Cardiac muscle cell (in vitro differentiated cells and primary cell): Measurements from ENCODE around the gene SLC16A12. TPM values are rescaled to one million over a fixed set of nuclear protein-coding genes. Genes with fewer than 3 reads are reported as not detected.
A peak's percentile ranks its signal among the peaks of the same experiment; 100 is the strongest.
"Not testable (repeated sequence)": the region's sequence is repeated elsewhere in the genome, so short reads cannot be mapped to it uniquely, and the experiment has no call there.

ENCODE experiments used
- DNase-seq, 2 donors: peaks; one replicate each; pipeline versions ENCODE4 v3.0.0 to v3.0.0-alpha.2; 2010 to 2017; ENCODE audit warnings: low read depth in 1 of 2, low spot score in 1 of 2
- H3K27ac ChIP-seq: fragments of 200-600 bp; sonication (generic); 2 replicates; pipeline ENCODE4 v1.5.1; 2016
- H3K27me3 ChIP-seq: fragments of 200-600 bp; sonication (generic); 2 replicates; pipeline ENCODE4 v1.6.0; 2016; ENCODE audit warnings: control low read depth
- H3K36me3 ChIP-seq: fragments of 200-600 bp; sonication (generic); 2 replicates; pipeline ENCODE4 v1.5.1; 2016; ENCODE audit warnings: control low read depth
- H3K4me1 ChIP-seq: fragments of 200-600 bp; sonication (generic); 2 replicates; pipeline ENCODE4 v1.8.1; 2017; ENCODE audit warnings: low read depth, mild to moderate bottlenecking, mixed run types
- H3K4me3 ChIP-seq: fragments of 200-600 bp; sonication (generic); 2 replicates; pipeline ENCODE4 v1.5.1; 2016; ENCODE audit warnings: mild to moderate bottlenecking
- H3K9me3 ChIP-seq: fragments of 200-600 bp; sonication (generic); 2 replicates; pipeline ENCODE4 v1.5.1; 2017; ENCODE audit warnings: low read depth, mild to moderate bottlenecking, control low read depth
- polyA plus RNA-seq: library from polyadenylated mRNA; unstranded; fragments of >200 nt; fragmentation: Nextera tagmentation; extraction: Ambion mirVana; gene quantifications from 2 replicates; pipeline ENCODE4 v1.2.1, GENCODE V29; 2016
- total RNA-seq: library from RNA; depleted of rRNA; stranded (reverse); fragments of >200 nt; gene quantifications from 2 replicates; pipeline ENCODE4 v1.2.3, GENCODE V29; 2016
- TF ChIP-seq, protein P1 (sequence below): IDR thresholded peaks from 2 replicates; pipeline ENCODE4 v1.5.1; 2012; ENCODE audit warnings: low read depth, mild to moderate bottlenecking, low read length

Gene SLC16A12
- total and polyA plus RNA-seq, 2 experiments from 2014 or later = 7.6 to 8.1 TPM

GRCh38 chr10:89458784-89459183, 76.6 kb downstream of the SLC16A12 start:
- DNase-seq = peak in 1 of 2 donors; percentile 52
- no peaks in the 10 kb centered on the region for H3K36me3 ChIP-seq
- no peaks in the 10 kb centered on the region for H3K27me3 ChIP-seq
- no peak overlapping the region for H3K4me3 ChIP-seq
- no peaks in the 10 kb centered on the region for H3K9me3 ChIP-seq
- TF ChIP-seq, protein P1, sequence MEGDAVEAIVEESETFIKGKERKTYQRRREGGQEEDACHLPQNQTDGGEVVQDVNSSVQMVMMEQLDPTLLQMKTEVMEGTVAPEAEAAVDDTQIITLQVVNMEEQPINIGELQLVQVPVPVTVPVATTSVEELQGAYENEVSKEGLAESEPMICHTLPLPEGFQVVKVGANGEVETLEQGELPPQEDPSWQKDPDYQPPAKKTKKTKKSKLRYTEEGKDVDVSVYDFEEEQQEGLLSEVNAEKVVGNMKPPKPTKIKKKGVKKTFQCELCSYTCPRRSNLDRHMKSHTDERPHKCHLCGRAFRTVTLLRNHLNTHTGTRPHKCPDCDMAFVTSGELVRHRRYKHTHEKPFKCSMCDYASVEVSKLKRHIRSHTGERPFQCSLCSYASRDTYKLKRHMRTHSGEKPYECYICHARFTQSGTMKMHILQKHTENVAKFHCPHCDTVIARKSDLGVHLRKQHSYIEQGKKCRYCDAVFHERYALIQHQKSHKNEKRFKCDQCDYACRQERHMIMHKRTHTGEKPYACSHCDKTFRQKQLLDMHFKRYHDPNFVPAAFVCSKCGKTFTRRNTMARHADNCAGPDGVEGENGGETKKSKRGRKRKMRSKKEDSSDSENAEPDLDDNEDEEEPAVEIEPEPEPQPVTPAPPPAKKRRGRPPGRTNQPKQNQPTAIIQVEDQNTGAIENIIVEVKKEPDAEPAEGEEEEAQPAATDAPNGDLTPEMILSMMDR = no peak
- peaks cover 18% of the 10 kb centered on the region for H3K4me1 ChIP-seq
- H3K27ac ChIP-seq = no peak overlapping the region

DNA sequence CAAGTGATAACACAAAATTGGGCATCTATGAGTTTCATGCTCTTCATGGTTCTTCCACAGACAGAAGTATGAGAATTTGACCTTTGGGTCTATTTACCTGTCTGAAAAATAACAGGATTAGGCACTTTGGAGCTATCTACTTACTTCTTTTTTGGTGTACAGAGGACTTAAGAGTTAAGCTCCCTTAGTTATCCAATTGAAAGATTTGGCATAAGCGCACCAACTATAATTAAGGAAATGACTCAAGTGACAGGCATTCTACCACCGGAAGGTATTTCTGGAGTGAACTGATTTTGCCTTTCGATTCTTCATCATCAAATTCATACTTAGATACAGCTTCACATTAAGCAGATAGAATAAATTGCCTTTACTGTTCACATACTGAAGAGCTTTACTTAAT, 77.1 kb downstream of the SLC16A12 start:
- no peak overlapping the region for H3K27ac ChIP-seq
- no peaks in the 10 kb centered on the region for H3K36me3 ChIP-seq
- H3K4me3 ChIP-seq = no peak overlapping the region
- no peaks in the 10 kb centered on the region for H3K9me3 ChIP-seq
- peaks cover 13% of the 10 kb centered on the region for H3K4me1 ChIP-seq
- TF ChIP-seq, protein P1 = no peak
- peak in 1 of 2 donors; percentile 81 for DNase-seq
- H3K27me3 ChIP-seq = no peaks in the 10 kb centered on the region

DNA sequence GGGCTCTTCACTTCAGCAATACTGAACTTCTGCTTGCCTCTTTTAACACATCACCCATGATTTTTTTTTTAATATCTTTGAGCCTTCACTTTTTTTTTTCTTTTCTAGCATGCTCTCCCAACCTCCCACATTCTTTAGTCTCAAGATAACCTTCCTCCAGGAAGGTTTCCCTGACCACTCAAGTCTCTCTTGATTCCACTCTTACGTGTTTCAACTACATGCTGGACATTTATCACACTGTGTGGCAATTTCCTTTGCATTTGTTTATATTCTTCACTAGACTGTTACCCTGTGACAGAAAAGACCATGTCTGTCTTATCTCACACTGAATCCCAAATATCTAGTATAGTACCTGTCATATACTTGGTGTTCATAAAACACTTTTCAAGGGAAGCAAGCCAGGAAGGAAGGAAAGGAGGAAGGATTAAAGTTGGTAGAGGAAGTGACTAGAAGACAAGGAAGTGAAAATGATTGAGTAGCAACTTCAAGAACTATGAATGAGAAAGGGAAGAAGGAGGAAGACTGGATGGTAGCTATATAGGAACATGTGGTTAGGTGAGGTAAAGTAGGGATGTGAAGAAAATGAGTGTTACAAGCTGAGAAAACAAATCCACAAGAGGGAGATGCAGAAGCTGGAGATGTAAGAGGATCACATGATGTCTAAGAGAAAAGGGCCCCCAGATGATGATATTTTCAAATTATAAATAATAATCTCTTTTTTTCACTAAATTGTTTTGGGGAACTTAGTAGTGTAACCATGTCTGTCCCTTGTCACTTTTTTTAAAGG, 80.6 kb downstream of the SLC16A12 start:
- H3K27ac ChIP-seq = no peak overlapping the region
- no peaks in the 10 kb centered on the region for H3K9me3 ChIP-seq
- no peak overlapping the region for H3K4me3 ChIP-seq
- DNase-seq = peak in 1 of 2 donors; percentile 52
- H3K27me3 ChIP-seq = no peaks in the 10 kb centered on the region
- no peaks in the 10 kb centered on the region for H3K36me3 ChIP-seq
- H3K4me1 ChIP-seq = peaks cover 5% of the 10 kb centered on the region
- TF ChIP-seq, protein P1 = no peak

GRCh38 chr10:89452193-89452592, 83.2 kb downstream of the SLC16A12 start:
- Histone ChIP-seq H3K9me3 (no peaks in the 10 kb centered on the region), H3K4me3 (no peak overlapping the region), H3K36me3 (no peaks in the 10 kb centered on the region), H3K27ac (peak overlapping the region; percentile 60), H3K4me1 (peaks cover 5% of the 10 kb centered on the region), H3K27me3 (no peaks in the 10 kb centered on the region)
- no peak for DNase-seq
- TF ChIP-seq, protein P1 = no peak

- H3K4me3 ChIP-seq = no peak overlapping the region
- peaks cover 5% of the 10 kb centered on the region for H3K4me1 ChIP-seq
- H3K27ac ChIP-seq = peak overlapping the region; percentile 51
- H3K36me3 ChIP-seq = no peaks in the 10 kb centered on the region
- H3K9me3 ChIP-seq = no peaks in the 10 kb centered on the region
- no peak for DNase-seq
- no peaks in the 10 kb centered on the region for H3K27me3 ChIP-seq
- TF ChIP-seq, protein P1 = no peak
Observed at GRCh38 chr10:89450901-89451300, 84.5 kb downstream of the SLC16A12 start.

- H3K27ac ChIP-seq, H3K36me3 ChIP-seq, DNase-seq, H3K27me3 ChIP-seq, H3K4me1 ChIP-seq, H3K4me3 ChIP-seq, H3K9me3 ChIP-seq: not testable (repeated sequence)
Observed at GRCh38 chr10:89444819-89445218, 90.6 kb downstream of the SLC16A12 start.
